Keratinocyte (primary cell): ENCODE data around the gene ADGRF1. TPM values are rescaled to one million over a fixed set of nuclear protein-coding genes. Genes with fewer than 3 reads are reported as not detected.

ENCODE experiments used
- DNase-seq: peaks from one replicate; pipeline ENCODE4 v3.0.0-alpha.2; 2011; ENCODE audit warnings: low read depth, missing footprints, low spot score
- FAIRE-seq: peaks from 2 replicates; lab custom pipeline; 2011; peaks lifted over from hg19 to GRCh38; lab: Jason Lieb, UNC
- H2AFZ ChIP-seq: 2 replicates; pipeline ENCODE4 v1.6.0; 2012; ENCODE audit warnings: low read length, control low read depth, inconsistent platforms; ENCODE audit not compliant: control insufficient read depth
- H3K27ac ChIP-seq: 2 replicates; pipeline ENCODE4 v1.5.1; 2011; ENCODE audit warnings: low read length; ENCODE audit not compliant: control insufficient read depth, insufficient read depth
- H3K27me3 ChIP-seq: 3 replicates; pipeline ENCODE4 v1.6.0; 2011; ENCODE audit warnings: low read length; ENCODE audit not compliant: control insufficient read depth, insufficient read depth; ENCODE audit errors: extremely low read depth
- H3K36me3 ChIP-seq, 2 experiments: 2 replicates in 1 of 2; 3 replicates in 1 of 2; pipeline ENCODE4 v1.5.1; 2011; ENCODE audit warnings: low read length in 2 of 2, mild to moderate bottlenecking in 1 of 2; ENCODE audit not compliant: control insufficient read depth in 2 of 2, insufficient read depth in 2 of 2; ENCODE audit errors: extremely low read depth in 1 of 2
- H3K4me1 ChIP-seq: 3 replicates; pipeline ENCODE4 v1.5.1; 2011; ENCODE audit warnings: low read length; ENCODE audit not compliant: control insufficient read depth, insufficient read depth; ENCODE audit errors: extremely low read depth
- H3K4me2 ChIP-seq: 3 replicates; pipeline ENCODE4 v1.6.0; 2011; ENCODE audit warnings: low read depth, low read length; ENCODE audit not compliant: control insufficient read depth, insufficient read depth; ENCODE audit errors: extremely low read depth
- H3K4me3 ChIP-seq, 3 experiments: fragments of 200-600 bp in 1 of 3; sonication (generic) in 1 of 3; 2 replicates in 2 of 3; 3 replicates in 1 of 3; pipeline ENCODE4 v1.5.1; 2011 to 2016; ENCODE audit warnings: low read length in 3 of 3, mild to moderate bottlenecking in 3 of 3, control low read depth in 2 of 3, inconsistent platforms in 1 of 3, low read depth in 1 of 3, mixed read lengths in 1 of 3, mixed run types in 1 of 3, moderate library complexity in 1 of 3; ENCODE audit not compliant: control insufficient read depth in 2 of 3, insufficient read depth in 2 of 3; ENCODE audit errors: extremely low read depth in 1 of 3
- H3K79me2 ChIP-seq: 2 replicates; pipeline ENCODE4 v1.6.0; 2012; ENCODE audit warnings: low read length; ENCODE audit not compliant: control insufficient read depth, insufficient read depth
- H3K9ac ChIP-seq: 3 replicates; pipeline ENCODE4 v1.6.0; 2011; ENCODE audit warnings: low read length; ENCODE audit not compliant: control insufficient read depth, insufficient read depth; ENCODE audit errors: extremely low read depth
- H3K9me1 ChIP-seq: 3 replicates; pipeline ENCODE4 v1.6.0; 2011; ENCODE audit warnings: low read length; ENCODE audit not compliant: control insufficient read depth, insufficient read depth; ENCODE audit errors: extremely low read depth
- H3K9me3 ChIP-seq: 2 replicates; pipeline ENCODE4 v1.5.1; 2012; ENCODE audit warnings: low read depth, low read length; ENCODE audit not compliant: control insufficient read depth
- H4K20me1 ChIP-seq: 3 replicates; pipeline ENCODE4 v1.6.0; 2011; ENCODE audit warnings: low read length; ENCODE audit not compliant: control insufficient read depth, insufficient read depth; ENCODE audit errors: extremely low read depth
- EZH2 ChIP-seq: IDR thresholded peaks from one replicate; pipeline ENCODE4 v1.6.1; 2012; ENCODE audit warnings: inconsistent platforms, mild to moderate bottlenecking, low read length, moderate library complexity
- dilution Hi-C: fragments of 300-500 bp; cut with MboI; formaldehyde crosslinking; loops from one replicate; pipeline ENCODE4 v1.7.0; 2020; ENCODE audit warnings: low sequenced_read_pairs; ENCODE audit not compliant: extremely low pct_ligation_motif_present
- polyA plus RNA-seq, 5 experiments: library from polyadenylated mRNA; depleted of rRNA in 3 of 5; stranded (reverse) in 3 of 5; stranded (forward) in 1 of 5; unstranded in 1 of 5; fragments of >200 nt; gene quantifications; 1 replicate in 1 of 5; 2 replicates in 3 of 5; 3 replicates in 1 of 5; pipeline versions ENCODE4 v1.2.1 to v1.2.3, GENCODE V29; 2011 to 2012; ENCODE audit warnings: missing spikeins in 2 of 5, low read depth in 1 of 5, low replicate concordance in 1 of 5
- TF ChIP-seq, protein P1 (sequence below), 3 experiments: IDR thresholded peaks in 1 of 3; conservative IDR thresholded peaks in 1 of 3; optimal IDR thresholded peaks in 1 of 3; 2 replicates in 2 of 3; 3 replicates in 1 of 3; pipeline versions ENCODE3 to v1.5.1; 2011; ENCODE audit warnings: low read length in 3 of 3, mild to moderate bottlenecking in 3 of 3, moderate library complexity in 2 of 3, control low read depth in 1 of 3, inconsistent platforms in 1 of 3; ENCODE audit not compliant: insufficient read depth in 2 of 3; ENCODE audit errors: extremely low read depth in 1 of 3

The ADGRF1 gene
- polyA plus RNA-seq, 1 donor (not counting 4 experiments of a cell fraction or from before 2014, with no cell fraction given): 43.9 TPM

DNA sequence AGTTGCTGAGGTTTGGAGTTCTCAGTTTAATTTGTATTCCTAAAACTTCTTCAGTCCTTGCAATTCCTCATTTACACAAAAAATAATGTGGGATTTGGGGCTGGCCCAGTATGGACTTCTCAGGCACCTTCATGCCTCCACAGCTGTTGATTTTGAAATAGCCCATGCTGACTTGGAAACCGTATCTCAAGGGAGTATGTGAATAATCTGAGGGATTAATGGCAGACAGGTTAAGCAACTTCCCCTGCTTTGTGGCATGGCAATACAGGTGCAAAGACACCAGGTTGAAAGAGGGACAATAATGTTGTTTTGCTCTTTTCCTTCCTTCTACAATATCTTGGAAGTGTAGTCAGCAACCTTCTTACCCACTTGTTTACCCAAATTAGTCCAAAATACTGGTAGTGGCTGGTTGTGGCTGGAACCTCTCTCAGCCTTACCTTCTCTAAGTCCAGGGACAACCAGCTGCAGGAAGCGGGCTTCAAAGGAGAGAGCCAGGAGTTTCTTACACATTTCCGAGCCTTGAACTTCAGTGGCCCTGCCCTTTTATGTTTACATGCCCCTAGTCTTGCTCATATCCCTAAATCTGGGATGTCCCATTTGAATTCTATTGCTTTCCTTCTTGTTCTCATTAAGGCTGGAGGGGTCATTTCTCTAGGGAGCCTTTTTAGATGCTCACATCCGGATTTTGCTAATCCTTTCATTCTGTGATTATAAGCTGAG lies 44.1 kb upstream of the ADGRF1 start:
- no peak overlapping the region for H3K4me3 ChIP-seq
- no peaks in the 10 kb centered on the region for H3K9me3 ChIP-seq
- H3K27ac ChIP-seq: no peak overlapping the region
- H3K4me1 ChIP-seq: peaks cover 11% of the 10 kb centered on the region
- H2AFZ ChIP-seq: no peak overlapping the region
- dilution Hi-C loops: no loop called here
- DNase-seq (no peak), FAIRE-seq (no peak)
- H3K36me3 ChIP-seq: no peaks in the 10 kb centered on the region
- no peaks in the 10 kb centered on the region for H3K9me1 ChIP-seq
- H3K4me2 ChIP-seq: no peak overlapping the region
- H3K79me2 ChIP-seq: no peaks in the 10 kb centered on the region
- H4K20me1 ChIP-seq: no peaks in the 10 kb centered on the region
- no peak for TF ChIP-seq EZH2
- TF ChIP-seq, protein P1, sequence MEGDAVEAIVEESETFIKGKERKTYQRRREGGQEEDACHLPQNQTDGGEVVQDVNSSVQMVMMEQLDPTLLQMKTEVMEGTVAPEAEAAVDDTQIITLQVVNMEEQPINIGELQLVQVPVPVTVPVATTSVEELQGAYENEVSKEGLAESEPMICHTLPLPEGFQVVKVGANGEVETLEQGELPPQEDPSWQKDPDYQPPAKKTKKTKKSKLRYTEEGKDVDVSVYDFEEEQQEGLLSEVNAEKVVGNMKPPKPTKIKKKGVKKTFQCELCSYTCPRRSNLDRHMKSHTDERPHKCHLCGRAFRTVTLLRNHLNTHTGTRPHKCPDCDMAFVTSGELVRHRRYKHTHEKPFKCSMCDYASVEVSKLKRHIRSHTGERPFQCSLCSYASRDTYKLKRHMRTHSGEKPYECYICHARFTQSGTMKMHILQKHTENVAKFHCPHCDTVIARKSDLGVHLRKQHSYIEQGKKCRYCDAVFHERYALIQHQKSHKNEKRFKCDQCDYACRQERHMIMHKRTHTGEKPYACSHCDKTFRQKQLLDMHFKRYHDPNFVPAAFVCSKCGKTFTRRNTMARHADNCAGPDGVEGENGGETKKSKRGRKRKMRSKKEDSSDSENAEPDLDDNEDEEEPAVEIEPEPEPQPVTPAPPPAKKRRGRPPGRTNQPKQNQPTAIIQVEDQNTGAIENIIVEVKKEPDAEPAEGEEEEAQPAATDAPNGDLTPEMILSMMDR (optimal IDR thresholded peaks at IDR 0.05 in 1 of 3, IDR thresholded peaks at IDR 0.05 in 1 of 3, conservative IDR thresholded peaks at IDR 0.05 in 1 of 3; ENCODE audit: extremely low read depth in 1 of 3, insufficient read depth in 2 of 3, low read length in 3 of 3): no peak
- no peak overlapping the region for H3K9ac ChIP-seq
- no peaks in the 10 kb centered on the region for H3K27me3 ChIP-seq

DNA sequence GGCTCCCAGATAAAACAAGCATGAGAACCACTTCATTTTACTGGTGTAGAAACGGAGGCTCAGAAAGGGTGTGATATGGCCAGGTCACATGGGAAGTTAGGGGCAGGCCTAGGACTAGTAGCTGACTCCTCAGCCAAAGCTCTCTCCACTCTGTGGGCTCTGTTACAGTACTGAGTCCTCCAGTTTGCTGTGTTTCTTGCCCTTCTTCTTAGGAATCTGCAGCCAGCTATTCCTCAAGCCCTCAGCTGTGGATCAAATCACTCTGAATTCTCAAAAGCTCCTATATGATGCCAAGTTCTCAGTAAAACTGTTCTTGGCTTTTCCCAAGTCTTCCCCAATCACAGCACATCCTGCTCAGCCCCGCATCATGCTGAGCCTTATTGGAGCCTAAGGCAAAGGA lies 42.5 kb upstream of the ADGRF1 start:
- H3K9ac ChIP-seq: no peak overlapping the region
- DNase-seq: no peak
- no peaks in the 10 kb centered on the region for H3K9me3 ChIP-seq
- H3K79me2 ChIP-seq: no peaks in the 10 kb centered on the region
- H4K20me1 ChIP-seq: no peaks in the 10 kb centered on the region
- H3K4me2 ChIP-seq: no peak overlapping the region
- dilution Hi-C loops: no loop called here
- TF ChIP-seq, protein P1 (optimal IDR thresholded peaks at IDR 0.05 in 1 of 3, IDR thresholded peaks at IDR 0.05 in 1 of 3, conservative IDR thresholded peaks at IDR 0.05 in 1 of 3; ENCODE audit: extremely low read depth in 1 of 3, insufficient read depth in 2 of 3, low read length in 3 of 3): no peak
- TF ChIP-seq EZH2: no peak
- H3K36me3 ChIP-seq: no peaks in the 10 kb centered on the region
- H2AFZ ChIP-seq: no peak overlapping the region
- H3K9me1 ChIP-seq: no peaks in the 10 kb centered on the region
- H3K4me3 ChIP-seq: no peak overlapping the region
- H3K27ac ChIP-seq: no peak overlapping the region
- no peaks in the 10 kb centered on the region for H3K27me3 ChIP-seq
- peak; percentile 39 for FAIRE-seq
- H3K4me1 ChIP-seq: peaks cover 11% of the 10 kb centered on the region
